GM18498 (cell line): ENCODE results near the gene SRSF2.
"Not testable (repeated sequence)": the region's sequence is repeated elsewhere in the genome, so short reads cannot be mapped to it uniquely, and the experiment has no call there.

Experiments
- ATAC-seq: cut with Tn5 transposase; IDR thresholded peaks from one replicate; pipeline ENCODE4 v1.9.1; 2021; ENCODE audit warnings: mild to moderate bottlenecking, moderate library complexity; ENCODE audit not compliant: unreplicated experiment

The SRSF2 gene

DNA sequence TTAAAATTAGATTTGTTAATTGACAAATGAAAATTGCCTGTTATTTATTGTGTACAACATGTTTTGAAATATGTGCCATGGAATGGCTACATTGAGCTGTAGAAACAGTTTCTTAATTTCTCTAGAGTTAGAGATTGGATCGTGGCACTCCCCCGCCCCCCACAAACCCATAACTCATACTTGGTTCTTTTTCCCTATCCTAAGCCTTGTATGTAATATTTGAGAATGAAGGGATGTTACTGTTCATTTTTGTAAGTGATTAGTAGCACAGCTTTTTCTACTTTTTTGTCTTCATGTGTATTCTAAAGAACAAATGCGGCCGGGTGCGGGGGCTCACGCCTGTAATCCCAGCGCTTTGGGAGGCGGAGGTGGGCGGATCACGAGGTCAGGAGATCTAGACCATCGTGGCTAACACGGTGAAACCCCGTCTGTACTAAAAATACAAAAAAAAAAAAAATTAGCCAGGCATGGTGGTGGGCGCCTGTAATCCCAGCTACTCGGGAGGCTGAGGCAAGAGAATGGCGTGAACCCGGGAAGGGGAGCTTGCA lies 2.5 kb upstream of the SRSF2 start:
- ATAC-seq: not testable (repeated sequence)

DNA sequence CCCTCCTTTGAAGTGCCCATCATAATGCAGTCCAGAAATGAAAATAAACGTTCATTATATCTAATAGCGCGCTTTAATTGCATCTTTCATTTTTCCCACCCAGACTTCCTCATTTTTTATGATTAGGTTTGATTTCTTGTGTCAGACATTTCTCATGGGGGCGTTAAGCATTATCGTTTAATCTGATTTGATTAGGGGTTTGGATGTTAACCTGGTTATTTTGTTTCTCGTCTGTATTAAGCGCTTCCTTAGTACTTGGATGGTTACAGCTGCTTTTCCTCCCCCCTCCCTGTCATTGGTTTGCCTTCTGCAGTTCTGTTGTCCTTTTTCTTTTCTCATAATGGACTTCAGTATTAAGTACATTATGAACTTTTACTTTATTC lies 1.3 kb upstream of the SRSF2 start:
- ATAC-seq: no peak

DNA sequence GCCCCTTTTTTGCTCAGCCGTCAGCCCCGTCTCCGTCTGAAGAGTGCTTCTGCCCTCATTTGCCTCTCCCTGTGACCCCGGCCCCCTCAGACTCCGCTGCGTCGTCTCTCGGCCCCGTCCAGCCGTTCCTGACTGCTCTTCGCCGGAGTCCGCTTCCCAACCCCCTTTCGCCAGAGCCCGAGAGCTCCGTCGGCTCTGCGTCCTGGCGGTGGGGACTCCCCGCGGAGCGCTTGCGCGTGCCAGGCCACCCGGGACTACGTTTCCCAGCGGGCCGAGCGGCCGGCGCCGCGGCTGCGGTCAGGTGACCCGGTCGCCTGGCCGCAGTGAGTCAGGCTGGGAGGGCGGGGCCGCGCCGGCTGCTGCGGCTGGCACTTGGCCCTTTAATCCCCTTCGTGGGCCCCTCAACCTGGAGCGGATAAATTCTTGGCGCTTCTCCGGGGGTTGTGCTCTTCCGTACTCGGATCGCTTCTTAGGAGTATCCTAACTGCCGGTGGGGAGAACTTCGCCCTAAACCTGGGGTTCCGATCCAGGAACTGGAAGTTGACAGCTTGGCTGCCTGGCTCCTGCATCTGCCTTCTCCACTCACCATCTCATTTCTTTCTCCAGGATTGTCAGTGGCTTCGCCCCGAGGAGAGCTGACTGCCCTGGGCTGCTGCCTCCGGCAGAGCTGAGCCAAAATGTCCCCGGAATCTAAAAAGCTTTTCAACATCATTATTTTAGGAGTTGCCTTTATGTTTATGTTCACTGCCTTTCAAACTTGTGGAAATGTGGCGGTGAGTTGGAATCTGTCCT lies 741 bp upstream of the SRSF2 start, which contains the start of gene MFSD11:
Gene MFSD11 (plus strand): TSS at position 444 of the 792 bp plus-strand sequence. CDS start 234 bp downstream, at position 678.
- ATAC-seq: peak; percentile 67

DNA sequence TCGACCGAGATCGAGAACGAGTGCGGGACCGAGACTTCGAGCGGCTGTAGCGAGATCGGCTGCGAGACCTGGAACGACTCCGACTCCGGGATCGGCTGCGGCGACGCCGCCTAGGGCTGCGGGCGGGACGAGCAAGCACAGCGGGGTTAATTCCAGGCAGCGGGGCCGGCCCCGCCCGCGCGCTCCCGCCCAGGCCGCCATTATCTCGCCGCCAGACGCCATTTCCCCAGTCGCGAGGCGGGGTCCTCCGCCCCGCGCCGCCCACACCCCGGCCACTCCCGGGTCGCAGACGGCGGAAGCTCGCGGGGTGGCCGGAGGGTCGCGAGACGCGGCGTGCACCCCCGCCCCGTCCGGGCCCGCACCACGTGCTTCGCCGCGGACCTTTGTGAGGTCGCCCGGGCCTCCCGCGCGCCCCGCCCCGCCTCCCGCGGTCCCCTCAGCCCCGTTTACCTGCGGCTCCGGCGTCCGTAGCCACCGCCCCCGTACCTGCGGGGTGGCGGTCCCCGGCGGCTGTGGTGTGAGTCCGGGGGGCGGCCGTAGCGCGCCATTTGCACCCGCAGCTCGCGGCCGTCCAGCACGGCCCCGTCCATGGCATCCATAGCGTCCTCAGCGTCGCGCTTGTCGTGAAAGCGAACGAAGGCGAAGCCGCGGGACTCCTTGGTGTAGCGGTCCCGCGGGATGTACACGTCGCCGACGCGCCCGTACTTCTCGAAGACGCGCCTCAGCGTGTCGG lies 616 bp downstream of the SRSF2 start:
- peak; percentile 27 for ATAC-seq

DNA sequence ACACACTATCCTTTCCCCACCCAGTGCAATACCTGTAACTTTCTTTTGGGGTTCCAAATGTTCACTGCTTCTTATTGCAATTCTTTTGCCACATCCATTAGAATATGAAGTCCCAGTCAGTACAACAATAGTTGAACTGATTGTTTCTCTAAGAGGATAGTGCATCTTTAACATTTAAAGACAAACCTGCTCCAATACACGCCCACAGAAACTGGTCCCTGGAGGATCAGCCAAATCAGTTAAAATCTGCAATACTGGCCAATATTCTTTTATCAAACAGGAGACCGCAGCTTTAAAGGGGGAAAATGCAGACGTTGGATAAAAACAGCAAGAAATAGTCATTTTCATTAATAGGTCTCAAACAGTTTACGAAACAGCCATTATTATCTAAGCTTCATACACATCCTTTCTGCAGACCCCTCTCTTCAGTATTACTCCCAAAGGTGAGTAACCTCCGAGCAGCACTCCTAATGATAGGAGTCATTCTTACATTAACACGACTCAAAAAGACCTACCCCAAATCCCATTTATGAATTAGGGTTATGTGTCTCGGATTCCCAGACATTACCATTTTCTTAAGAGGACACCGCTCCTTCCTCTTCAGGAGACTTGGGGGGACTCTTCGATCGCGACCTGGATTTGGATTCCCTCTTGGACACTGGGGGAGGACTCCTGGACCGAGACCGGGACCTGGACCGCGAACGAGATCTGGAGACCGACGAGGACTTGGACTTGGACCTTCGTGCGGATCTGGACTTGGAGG lies 1.4 kb downstream of the SRSF2 start:
- ATAC-seq: peak; percentile 0

DNA sequence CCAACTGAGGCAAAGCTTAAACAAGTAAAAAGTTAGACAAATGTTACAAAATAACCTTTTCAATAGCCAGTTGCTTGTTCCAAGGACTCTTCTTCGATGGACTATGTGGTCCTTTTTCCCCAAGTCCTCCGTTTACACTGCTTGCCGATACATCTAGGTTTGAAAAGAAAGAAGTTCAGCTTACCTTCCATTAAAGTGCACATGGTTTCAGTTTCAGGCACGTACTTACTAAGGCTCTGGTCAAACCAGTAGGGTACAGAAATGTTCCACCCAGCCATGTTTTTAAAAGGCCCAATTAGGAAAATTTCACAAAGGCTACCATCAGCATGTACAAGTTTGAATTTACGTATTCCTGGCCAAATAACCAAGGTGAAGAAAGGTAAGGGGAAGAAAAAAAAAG lies 2.1 kb downstream of the SRSF2 start:
- no peak for ATAC-seq

DNA sequence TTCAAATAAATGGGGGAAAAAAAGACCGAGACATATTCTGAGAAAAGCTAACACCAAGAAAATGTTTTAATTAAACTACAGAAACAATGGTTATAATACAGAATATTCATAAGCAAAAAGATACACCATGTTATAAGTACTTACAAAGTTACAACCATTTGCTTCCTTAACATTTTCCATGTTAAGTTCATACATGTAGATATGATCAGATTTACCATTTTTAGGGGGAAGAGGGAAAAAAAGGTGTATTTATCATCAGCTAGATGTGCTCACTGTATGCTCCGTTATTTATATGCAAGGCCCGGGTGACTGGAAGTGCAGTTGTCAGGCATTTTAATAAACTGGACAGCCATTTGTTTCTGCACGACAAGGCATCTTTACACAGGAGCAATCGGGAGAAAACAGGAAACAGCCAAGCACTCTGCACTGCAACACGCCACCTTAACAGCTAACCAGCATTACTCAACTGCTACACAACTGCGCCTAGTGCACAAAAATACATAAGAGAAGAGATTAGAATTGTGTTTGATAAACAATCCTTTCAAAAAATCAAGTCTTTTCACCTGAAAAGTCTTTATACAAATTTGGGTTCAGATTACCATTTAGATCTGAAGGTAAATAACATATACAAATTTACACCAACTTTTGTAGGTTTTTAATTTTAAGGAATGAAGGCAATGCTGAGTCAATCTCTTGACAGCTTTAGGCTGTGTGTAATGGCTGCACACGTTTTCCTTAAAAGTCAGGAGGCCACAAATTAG lies 2.9 kb downstream of the SRSF2 start:
- ATAC-seq: no peak

DNA sequence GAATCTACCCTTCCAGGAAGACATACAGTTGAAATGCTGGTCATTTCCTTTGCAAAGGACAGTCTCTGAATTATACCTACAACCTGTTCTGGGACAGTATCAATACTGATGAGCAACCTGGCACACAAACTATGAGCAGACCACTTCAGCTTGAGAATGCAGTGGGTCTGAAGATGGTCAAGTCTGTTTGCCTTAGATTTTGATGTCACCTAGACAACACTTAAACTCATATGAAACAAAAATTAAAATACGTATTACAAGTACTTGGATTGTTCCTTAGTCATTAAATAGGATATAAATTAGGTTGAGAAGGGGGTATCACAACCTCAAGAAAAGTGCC lies 3.5 kb downstream of the SRSF2 start:
- no peak for ATAC-seq

DNA sequence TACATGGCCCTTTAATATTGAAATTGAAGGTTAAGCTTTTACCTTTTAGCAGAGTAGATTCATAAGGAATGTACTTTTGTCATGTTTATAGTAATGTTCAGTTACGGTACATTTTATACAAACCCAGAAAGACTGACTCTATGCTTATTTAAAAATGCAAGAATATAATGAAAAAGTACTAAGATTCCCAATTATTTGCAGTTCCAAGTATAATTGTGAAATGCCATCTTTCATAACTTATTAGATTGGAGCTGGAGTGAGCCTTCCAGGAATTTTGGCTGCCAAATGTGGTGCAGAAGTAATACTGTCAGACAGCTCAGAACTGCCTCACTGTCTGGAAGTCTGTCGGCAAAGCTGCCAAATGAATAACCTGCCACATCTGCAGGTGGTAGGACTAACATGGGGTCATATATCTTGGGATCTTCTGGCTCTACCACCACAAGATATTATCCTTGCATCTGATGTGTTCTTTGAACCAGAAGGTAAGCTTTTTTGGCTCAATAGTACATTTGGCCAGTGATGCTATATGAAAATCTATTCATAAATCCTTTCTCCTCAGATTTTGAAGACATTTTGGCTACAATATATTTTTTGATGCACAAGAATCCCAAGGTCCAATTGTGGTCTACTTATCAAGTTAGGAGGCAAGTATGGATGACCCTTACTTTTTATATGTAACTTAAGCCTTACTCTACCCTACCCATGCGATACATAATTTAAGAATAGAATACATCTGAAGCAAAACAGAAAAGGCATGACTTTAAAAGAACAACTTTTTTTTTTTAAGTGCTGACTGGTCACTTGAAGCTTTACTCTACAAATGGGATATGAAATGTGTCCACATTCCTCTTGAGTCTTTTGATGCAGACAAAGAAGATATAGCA lies 4.2 kb downstream of the SRSF2 start:
- no peak for ATAC-seq

DNA sequence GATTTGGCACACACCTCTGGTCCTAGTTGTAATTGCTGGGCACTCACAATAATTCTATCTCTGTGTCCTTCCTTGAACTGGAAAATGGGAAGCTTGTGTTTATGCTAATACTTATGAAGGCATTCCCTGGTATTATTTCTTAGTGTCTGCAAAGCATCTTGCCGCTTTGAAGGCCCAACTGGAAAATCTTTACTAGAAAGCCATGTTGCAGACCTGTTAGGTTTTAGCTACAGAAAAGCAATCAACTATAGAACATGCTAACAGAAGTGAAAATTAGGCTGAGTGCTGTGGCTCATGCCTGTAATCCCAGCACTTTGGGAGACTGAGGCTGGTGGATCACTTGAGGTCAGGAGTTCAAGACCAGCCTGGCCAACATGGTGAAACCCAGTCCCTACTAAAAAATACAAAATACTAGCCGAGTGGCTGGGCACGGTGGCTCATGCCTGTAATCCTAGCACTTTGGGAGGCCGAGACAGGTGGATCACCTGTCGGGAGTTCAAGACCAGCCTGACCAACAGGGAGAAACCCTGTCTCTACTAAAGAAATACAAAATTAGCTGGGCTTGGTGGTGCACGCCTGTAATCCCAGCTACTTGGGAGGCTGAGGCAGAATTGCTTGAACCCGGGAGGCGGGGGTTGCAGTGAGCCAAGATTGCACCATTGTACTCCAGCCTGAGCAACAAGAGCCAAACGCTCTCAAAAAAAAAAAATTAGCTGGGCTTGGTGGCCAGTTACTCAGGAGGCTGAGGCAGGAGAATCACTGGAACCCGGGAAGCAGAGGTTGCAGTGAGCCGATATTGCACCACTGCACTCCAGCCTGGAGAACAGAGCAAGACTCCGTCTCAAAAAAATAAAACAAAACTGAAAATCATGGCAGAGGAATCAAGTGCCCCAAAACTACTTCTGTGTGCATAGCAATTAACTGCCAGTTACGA lies 5.1 kb downstream of the SRSF2 start:
- ATAC-seq: not testable (repeated sequence)

DNA sequence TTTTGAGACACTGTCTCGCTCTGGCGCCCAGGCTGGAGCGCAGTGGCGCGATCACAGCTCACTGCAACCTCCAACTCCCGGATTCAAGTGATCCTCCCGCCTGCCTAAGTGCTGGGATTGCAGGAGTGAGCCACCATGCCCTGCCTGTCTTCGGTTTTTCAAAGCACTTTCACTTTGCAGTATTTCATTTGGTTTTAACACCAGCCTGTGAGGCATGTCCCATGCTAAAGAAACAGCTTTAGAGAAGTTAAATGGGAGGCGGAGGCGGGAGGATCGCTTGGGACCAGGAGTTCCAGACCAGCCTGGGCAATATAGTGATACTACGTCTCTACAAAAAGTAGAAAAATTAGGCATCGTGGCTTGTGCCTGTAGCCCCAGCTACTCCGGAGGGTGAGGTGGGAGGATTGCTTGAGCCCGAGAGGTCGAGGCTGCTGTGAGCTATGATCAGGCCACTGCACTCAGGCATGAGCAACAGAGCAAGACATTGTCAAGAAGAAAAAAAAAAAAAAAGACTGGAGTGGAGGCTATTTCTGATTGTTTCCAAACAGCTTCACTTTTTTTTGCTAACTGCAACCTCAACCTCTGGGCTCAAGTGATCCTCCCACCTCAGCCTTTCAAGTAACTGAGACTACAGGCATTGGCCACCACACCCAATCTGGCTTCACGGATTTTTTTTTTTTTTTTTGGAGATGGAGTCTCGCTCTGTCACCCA lies 9.2 kb downstream of the SRSF2 start:
- ATAC-seq: no peak

DNA sequence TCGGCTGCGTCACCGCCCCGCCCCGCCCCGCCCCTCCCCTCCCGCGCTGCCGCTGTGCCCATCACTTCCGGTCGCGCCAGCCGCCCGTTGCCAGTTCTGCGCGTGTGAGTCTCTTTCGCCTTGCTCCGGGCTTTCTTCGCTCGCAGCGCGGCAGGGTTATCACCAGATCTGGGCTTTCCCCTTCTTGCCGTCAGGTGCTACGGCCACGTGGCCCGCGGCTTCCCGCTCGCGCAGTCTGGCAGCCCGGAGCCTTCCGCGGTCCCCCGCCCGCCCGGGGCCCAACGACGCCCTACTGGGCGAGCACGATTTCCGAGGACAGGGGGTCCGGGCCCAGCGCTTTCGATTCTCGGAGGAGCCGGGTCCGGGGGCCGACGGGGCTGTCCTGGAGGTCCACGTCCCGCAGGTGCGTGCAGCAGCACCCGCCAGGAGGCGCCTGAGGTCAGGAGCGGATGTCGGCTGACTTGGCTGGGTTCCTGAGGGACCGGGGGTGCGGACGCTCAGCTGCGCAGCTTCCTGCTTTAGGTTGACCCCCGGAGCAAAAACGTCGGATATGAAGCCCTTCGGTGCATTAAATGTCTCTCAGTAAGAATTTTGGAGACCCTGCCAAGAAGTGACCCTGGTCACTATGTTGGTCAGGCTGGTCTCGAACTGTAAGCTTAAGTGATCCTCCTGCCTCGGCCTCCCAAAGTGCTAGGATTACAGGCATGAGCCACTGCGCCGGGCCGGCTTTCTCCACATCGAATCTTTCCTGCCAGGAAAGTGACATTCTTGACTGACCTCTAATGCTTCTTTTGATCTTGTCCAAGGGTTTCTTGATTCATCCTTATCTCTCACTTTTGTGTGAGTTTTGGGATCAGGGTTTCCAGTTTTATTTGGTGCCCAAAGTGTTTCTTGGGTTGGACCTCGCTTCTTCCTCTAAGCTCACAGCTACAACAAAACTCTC lies 10.1 kb downstream of the SRSF2 start, which contains the start of gene METTL23:
Gene METTL23 (plus strand): TSS at position 64 of the 943 bp plus-strand sequence. CDS start 2,872 bp downstream, outside the sequence.
- peak; percentile 46 for ATAC-seq

DNA sequence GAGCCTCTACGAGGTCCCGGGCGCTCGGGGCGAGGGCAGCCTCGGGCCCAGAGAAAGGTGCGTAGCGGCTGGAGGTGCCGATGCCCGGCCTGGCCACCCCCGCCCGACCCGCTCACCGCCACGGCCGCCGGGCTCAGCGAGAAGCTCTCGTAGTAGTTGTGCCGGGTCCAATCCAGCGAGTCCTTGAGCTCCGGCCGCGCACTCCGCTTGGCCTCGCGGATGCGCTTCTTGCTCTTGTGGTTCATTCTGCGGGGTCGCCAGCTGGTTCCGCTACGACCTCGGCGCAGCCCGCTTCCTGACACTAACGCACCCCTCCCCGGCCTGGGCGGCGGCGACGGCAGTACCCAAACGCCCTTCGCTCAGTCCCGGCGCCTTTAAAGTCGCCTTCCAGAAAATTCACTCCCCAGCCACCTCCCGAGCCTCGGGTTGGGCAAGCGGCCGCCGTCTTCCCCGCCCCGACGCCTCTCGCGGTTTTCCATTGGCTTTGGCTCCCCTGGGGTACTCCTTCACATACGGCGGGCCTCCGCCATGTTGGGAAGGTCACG lies 10.8 kb downstream of the SRSF2 start, which contains the start of gene JMJD6:
Gene JMJD6 (minus strand): TSS at position 376 of the 545 bp plus-strand sequence. CDS start 131 bp downstream, at position 245.
- peak; percentile 80 for ATAC-seq

DNA sequence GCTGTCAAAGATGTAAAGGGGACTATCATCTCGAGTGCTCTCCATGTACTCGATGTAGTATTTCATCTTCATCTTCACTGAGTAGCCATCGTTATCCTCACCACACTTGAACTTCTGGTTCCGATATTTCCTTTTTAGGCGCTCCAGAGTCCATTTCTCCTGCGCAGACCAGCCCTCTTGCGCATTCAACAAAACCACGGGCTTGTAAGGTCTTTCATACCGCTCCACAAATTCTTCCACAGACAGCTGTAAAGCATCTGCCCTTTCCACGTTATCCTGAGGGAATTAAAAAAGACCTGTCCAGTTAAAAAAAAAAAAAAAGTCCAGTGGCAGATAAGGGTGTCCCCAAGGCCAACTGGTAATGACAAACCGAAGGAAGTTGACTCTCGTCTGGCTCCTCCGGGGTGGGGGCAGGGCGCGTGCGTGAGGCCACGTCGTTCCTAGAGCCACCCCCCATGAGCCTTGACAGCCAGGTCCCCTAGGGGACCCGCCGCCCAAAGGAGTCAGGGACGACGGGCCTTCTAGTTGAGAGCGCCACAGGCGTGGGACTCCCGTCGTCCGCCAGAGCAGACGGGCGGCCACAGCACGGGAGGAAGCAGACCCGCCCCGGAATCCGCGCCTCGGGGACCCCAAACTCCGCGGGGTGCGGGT lies 11.4 kb downstream of the SRSF2 start:
- peak; percentile 26 for ATAC-seq

DNA sequence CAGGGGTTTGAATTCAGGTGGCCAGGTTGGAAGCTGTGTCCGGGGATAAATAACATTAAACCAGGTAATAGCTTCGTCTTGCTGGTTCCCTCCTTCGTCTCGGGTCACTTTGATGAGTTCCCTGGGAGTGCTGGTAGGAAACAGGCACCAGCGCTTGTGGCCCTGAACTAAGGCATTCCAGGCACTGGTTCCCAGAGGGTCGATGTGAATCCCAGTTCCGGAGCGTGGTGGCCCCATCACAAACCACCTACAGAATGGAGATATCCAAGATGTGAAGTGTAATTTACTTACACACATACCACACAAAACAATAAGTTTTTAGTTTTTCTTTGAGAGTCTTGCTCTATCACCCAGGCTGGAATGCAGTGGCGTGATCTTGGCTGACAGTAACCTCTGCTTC lies 13.3 kb downstream of the SRSF2 start:
- ATAC-seq: no peak

DNA sequence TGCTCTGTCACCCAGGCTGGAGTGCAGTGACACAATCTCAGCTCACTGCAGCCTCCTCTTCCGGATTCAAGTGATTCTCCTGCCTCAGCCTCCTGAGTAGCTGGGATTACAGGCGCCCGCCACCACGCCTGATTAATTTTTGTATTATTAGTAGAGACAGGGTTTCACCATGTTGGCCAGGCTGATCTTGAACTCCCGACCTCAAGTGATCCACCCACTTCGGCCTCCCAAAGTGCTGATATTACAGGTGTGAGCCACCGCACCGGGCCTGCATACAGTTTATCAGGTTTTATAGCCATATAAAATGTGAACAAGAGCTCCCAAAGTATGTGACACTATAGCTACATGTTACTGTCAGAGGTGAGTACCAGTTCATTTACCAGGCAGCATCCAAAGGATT lies 14.2 kb downstream of the SRSF2 start:
- not testable (repeated sequence) for ATAC-seq
